ENCODE data around the gene PDE4D.
"Not testable (repeated sequence)": the region's sequence is repeated elsewhere in the genome, so short reads cannot be mapped to it uniquely, and the experiment has no call there.

Gene PDE4D

DNA sequence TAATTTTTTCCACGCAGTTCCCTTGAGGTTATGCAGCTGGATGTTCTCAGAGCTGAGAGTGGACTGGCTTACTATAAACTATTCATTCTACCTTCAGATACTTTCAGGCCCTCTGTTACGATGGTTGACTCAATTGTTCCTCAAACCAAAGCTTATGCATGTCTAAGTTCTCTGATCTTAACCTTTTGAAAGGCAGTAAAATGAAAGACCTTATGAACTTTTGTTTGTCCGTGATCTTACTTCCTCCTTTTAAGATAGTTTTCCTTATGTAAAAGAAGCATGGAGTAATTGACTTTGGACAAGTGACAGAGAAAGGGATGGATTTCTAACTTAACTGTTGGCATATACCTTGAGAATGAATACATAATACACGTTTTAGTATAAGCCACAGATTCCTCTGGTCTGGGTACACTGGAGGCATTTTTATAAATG, 575.7 kb downstream of the PDE4D start:
- intact Hi-C loops (cut with DNase I; ENCODE audit: low total_unique reads) = no loop called here
- Histone ChIP-seq H3K4me3 (no peak overlapping the region), H3K27me3 (no peaks in the 10 kb centered on the region), H3K9me3 (no peaks in the 10 kb centered on the region), H3K27ac (no peak overlapping the region), H3K36me3 (no peaks in the 10 kb centered on the region), H3K4me1 (peaks cover 0 to 48% (median 10%) of the 10 kb centered on the region in 4 donors)
- TF ChIP-seq, protein P1, sequence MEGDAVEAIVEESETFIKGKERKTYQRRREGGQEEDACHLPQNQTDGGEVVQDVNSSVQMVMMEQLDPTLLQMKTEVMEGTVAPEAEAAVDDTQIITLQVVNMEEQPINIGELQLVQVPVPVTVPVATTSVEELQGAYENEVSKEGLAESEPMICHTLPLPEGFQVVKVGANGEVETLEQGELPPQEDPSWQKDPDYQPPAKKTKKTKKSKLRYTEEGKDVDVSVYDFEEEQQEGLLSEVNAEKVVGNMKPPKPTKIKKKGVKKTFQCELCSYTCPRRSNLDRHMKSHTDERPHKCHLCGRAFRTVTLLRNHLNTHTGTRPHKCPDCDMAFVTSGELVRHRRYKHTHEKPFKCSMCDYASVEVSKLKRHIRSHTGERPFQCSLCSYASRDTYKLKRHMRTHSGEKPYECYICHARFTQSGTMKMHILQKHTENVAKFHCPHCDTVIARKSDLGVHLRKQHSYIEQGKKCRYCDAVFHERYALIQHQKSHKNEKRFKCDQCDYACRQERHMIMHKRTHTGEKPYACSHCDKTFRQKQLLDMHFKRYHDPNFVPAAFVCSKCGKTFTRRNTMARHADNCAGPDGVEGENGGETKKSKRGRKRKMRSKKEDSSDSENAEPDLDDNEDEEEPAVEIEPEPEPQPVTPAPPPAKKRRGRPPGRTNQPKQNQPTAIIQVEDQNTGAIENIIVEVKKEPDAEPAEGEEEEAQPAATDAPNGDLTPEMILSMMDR (IDR thresholded peaks at IDR 0.05) = no peak
- no peak for DNase-seq

DNA sequence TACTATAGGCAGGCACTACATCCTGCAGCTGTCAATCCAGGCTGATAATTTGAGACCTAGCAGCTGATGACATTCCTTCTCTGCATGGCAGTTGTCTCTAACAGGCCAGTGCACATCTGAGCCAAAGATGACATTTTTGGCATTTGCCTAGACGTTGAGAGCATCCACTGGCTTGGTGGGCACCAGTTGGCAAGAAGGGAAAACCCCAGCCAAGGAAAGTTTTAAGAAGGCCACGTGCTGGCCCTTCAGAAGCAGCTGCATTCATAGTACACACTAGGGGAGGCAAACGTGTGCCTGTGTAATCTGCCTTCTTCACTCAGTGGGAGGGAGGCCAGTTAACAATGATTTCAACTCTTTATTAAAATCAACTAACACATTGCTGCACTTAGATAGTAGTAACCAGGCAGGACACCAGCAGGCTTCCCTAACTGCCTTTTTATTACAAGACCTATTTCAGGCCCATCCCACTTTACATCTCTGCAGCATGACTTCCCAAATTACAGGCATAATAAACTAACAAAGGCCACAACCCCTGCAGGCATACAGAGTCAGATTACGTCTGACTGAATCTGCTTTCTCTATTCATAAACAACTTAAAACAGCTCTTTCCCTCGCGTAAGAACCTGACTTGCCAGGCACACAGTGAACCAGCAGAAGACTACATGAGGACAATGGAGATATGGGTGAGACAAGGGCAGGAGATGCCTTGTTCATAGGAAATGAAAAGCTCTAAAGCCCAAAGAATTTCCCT, 576.3 kb downstream of the PDE4D start:
- no peak overlapping the region for H3K27ac ChIP-seq
- intact Hi-C loops (cut with DNase I; ENCODE audit: low total_unique reads) = no loop called here
- H3K4me3 ChIP-seq = no peak overlapping the region
- no peak for DNase-seq
- peaks cover 0 to 42% (median 8%) of the 10 kb centered on the region in 4 donors for H3K4me1 ChIP-seq
- TF ChIP-seq, protein P1 (IDR thresholded peaks at IDR 0.05) = no peak
- no peaks in the 10 kb centered on the region for H3K9me3 ChIP-seq
- H3K36me3 ChIP-seq = no peaks in the 10 kb centered on the region
- no peaks in the 10 kb centered on the region for H3K27me3 ChIP-seq

DNA sequence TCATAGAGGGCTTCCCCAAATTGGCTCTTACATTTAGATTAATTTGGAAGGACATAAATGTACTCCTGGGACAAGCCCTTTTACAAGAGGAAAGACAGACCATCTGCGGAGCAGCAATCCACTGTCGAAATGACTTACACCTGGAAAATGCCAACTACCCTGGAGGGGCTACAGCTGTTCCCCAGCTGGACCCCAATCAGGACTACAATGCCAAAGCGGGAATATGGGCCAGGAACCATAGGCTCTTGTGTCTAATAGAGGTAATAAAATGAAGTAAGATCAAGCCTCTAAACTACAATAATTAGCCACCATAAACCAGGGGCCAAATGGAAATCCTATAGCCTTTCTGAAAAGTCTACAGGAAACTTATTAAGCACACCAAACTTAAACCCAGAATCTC, 581.3 kb downstream of the PDE4D start:
- H3K27me3 ChIP-seq = no peaks in the 10 kb centered on the region
- no peak overlapping the region for H3K4me3 ChIP-seq
- TF ChIP-seq, protein P1 (IDR thresholded peaks at IDR 0.05) = no peak
- H3K4me1 ChIP-seq = peaks cover 0 to 4% (median 3%) of the 10 kb centered on the region in 4 donors
- H3K9me3 ChIP-seq = no peaks in the 10 kb centered on the region
- intact Hi-C loops (cut with DNase I; ENCODE audit: low total_unique reads) = no loop called here
- H3K27ac ChIP-seq = no peak overlapping the region
- DNase-seq = no peak
- no peaks in the 10 kb centered on the region for H3K36me3 ChIP-seq

DNA sequence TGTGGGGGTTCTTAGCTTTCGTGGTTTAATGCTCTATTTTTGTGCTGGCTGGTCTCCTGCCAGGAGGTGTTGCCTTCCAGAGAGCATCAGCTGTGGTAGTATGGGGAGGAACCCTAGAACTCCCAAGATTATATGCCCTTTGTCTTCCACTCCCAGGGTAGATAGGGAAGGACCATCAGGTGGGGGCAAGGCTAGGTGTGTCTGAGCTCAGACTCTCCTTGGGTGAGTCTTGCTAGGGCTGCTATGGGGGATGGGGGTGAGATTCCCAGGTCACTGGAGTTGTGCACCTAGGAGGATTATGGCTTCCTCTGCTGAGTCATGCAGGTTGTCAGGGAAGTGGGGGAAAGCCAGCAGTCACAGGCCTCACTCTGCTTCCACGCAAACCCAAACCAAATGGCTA, 584.8 kb downstream of the PDE4D start:
- DNase-seq; intact Hi-C loops (cut with DNase I; ENCODE audit: low total_unique reads); H3K27ac ChIP-seq; H3K4me3 ChIP-seq; H3K36me3 ChIP-seq; H3K4me1 ChIP-seq; H3K9me3 ChIP-seq; H3K27me3 ChIP-seq: not testable (repeated sequence)

DNA sequence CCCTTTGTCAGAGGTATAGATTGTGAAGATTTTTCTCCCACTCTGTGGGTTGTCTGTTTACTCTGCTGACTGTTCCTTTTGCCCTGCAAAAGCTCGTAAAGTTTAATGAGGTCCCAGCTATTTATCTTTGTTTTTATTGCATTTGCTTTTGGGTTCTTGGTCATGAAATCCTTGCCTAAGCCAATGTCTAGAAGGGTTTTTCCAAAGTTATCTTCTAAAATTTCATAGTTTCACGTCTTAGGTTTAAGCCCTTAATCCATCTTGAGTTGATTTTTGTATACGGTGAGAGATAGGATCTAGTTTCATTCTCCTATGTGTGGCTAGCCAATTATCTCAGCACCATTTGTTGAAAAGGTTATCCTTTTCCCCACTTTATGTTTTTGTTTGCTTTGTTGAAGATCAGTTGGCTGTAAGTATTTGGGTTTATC, 590.2 kb downstream of the PDE4D start:
- H3K27ac ChIP-seq; H3K27me3 ChIP-seq; DNase-seq; H3K9me3 ChIP-seq; H3K4me3 ChIP-seq; intact Hi-C loops (cut with DNase I; ENCODE audit: low total_unique reads); H3K36me3 ChIP-seq; H3K4me1 ChIP-seq: not testable (repeated sequence)

DNA sequence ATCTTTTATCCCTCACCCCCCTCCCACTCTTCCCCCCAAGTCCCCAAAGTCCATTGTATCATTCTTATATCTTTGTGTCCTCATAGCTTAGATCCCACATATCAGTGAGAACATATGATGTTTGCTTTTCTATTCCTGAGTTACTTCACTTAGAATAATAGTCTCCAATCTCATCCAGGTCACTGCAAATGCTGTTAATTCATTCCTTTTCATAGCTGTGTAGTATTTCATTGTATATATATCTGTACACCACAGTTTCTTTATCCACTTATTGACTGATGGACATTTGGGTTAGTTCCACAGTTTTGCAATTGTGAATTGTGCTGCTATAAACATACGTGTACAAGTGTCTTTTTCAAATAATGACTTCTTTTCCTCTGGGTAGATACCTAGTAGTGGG, 591.0 kb downstream of the PDE4D start:
- peaks cover 0 to 13% (median 1%) of the 10 kb centered on the region in 4 donors for H3K4me1 ChIP-seq
- H3K36me3 ChIP-seq; H3K27me3 ChIP-seq; intact Hi-C loops (cut with DNase I; ENCODE audit: low total_unique reads); H3K9me3 ChIP-seq; H3K27ac ChIP-seq; H3K4me3 ChIP-seq; DNase-seq: not testable (repeated sequence)

DNA sequence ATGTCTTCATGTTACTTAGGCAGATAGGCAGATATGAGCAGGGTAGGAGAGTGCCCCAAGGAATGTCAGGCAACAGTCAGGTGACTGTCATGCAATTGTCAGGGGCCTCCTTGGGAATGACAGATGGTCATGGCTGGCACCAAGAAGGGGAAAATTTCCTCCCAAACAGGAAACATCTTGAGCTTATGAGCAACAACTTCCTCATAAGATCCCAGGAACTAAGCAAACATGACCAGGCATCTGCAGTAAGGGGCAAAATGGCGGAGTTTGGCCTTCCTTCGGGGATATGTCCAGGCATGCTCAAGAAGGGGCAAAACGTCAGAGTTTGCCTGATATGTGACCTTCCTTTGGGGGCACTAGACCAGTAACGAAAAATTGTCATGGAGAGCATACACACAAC, 591.8 kb downstream of the PDE4D start:
- peaks cover 0 to 18% (median 2%) of the 10 kb centered on the region in 4 donors for H3K4me1 ChIP-seq
- no peaks in the 10 kb centered on the region for H3K9me3 ChIP-seq
- no peaks in the 10 kb centered on the region for H3K36me3 ChIP-seq
- intact Hi-C loops (cut with DNase I; ENCODE audit: low total_unique reads) = no loop called here
- H3K27me3 ChIP-seq = no peaks in the 10 kb centered on the region
- DNase-seq = no peak
- no peak overlapping the region for H3K4me3 ChIP-seq
- TF ChIP-seq, protein P1 (IDR thresholded peaks at IDR 0.05) = no peak
- H3K27ac ChIP-seq = no peak overlapping the region

Data from tibial artery (tissue), 4 donors.